BLaER1 treated with 17β-estradiol and CSF1 and Interleukin-3, amounts not matched to agents 10 nM and 100 nM (cell line): ENCODE measurements around the gene MRPS2.

Experiments
- H3K27ac ChIP-seq, 11 experiments: shearing (Covaris generic); formaldehyde crosslinking; 2 replicates each; pipeline ENCODE4 v1.8.1; 2022
- H3K27me3 ChIP-seq, 11 experiments: shearing (Covaris generic); formaldehyde crosslinking; 2 replicates each; pipeline ENCODE4 v1.8.1; 2022
- H3K36me3 ChIP-seq, 11 experiments: shearing (Covaris generic); formaldehyde crosslinking; 2 replicates each; pipeline ENCODE4 v1.8.1; 2022
- H3K4me1 ChIP-seq, 10 experiments: shearing (Covaris generic); formaldehyde crosslinking; 2 replicates each; pipeline ENCODE4 v1.8.1; 2022
- H3K4me2 ChIP-seq, 11 experiments: shearing (Covaris generic); formaldehyde crosslinking; 2 replicates each; pipeline ENCODE4 v1.8.1; 2022
- H3K4me3 ChIP-seq, 10 experiments: shearing (Covaris generic); formaldehyde crosslinking; 2 replicates each; pipeline ENCODE4 v1.8.1; 2022
- H3K9ac ChIP-seq, 11 experiments: shearing (Covaris generic); formaldehyde crosslinking; 2 replicates each; pipeline ENCODE4 v1.8.1; 2022
- H3K9me3 ChIP-seq, 11 experiments: shearing (Covaris generic); formaldehyde crosslinking; replicated peaks in 1 of 11; 2 replicates each; pipeline ENCODE4 v1.8.1; 2022
- H4K20me1 ChIP-seq, 11 experiments: shearing (Covaris generic); formaldehyde crosslinking; 2 replicates each; pipeline ENCODE4 v1.8.1; 2022
- Cebpa-rat ChIP-seq, 11 experiments: shearing (Covaris generic); IDR thresholded peaks; 2 replicates each; pipeline ENCODE4 v1.8.1; 2022

MRPS2 gene

GRCh38 chr9:135490980-135491464 is 9.5 kb upstream of the MRPS2 start:
- peaks cover 0 to 38% (median 0%) of the 10 kb centered on the region in 11 experiments; a peak in 6 of 22 replicates for H4K20me1 ChIP-seq
- H3K4me2 ChIP-seq = no peak overlapping the region
- peaks cover 0 to 6% (median 0%) of the 10 kb centered on the region in 10 experiments; a peak in 1 of 20 replicates for H3K4me1 ChIP-seq
- TF ChIP-seq Cebpa-rat (IDR thresholded peaks at IDR 0.05) = no peak
- H3K36me3 ChIP-seq = peaks cover 0 to 28% (median 12%) of the 10 kb centered on the region in 11 experiments; a peak in 12 of 22 replicates
- no peaks in the 10 kb centered on the region for H3K9me3 ChIP-seq
- no peak overlapping the region for H3K4me3 ChIP-seq
- no peaks in the 10 kb centered on the region for H3K27me3 ChIP-seq
- H3K9ac ChIP-seq = no peak overlapping the region
- H3K27ac ChIP-seq = no peak overlapping the region

GRCh38 chr9:135491764-135492163 is 8.7 kb upstream of the MRPS2 start:
- H3K4me1 ChIP-seq = peaks cover 0 to 6% (median 0%) of the 10 kb centered on the region in 10 experiments; a peak in 1 of 20 replicates
- H3K36me3 ChIP-seq = peaks cover 0 to 21% (median 7%) of the 10 kb centered on the region in 11 experiments; a peak in 10 of 22 replicates
- no peaks in the 10 kb centered on the region for H3K27me3 ChIP-seq
- H3K4me2 ChIP-seq = no peak overlapping the region
- H3K4me3 ChIP-seq = no peak overlapping the region
- peaks cover 0 to 31% (median 0%) of the 10 kb centered on the region in 11 experiments; a peak in 5 of 22 replicates for H4K20me1 ChIP-seq
- no peaks in the 10 kb centered on the region for H3K9me3 ChIP-seq
- H3K27ac ChIP-seq = no peak overlapping the region
- no peak overlapping the region for H3K9ac ChIP-seq
- TF ChIP-seq Cebpa-rat (IDR thresholded peaks at IDR 0.05) = no peak

GRCh38 chr9:135492886-135493669 is 7.4 kb upstream of the MRPS2 start:
- Histone ChIP-seq H3K36me3 (peaks cover 0 to 8% (median 0%) of the 10 kb centered on the region in 11 experiments; a peak in 5 of 22 replicates), H4K20me1 (peaks cover 0 to 18% (median 0%) of the 10 kb centered on the region in 11 experiments; a peak in 4 of 22 replicates), H3K27ac (no peak overlapping the region), H3K4me1 (peaks cover 0 to 6% (median 0%) of the 10 kb centered on the region in 10 experiments; a peak in 1 of 20 replicates), H3K27me3 (no peaks in the 10 kb centered on the region), H3K9ac (no peak overlapping the region), H3K9me3 (no peaks in the 10 kb centered on the region), H3K4me3 (no peak overlapping the region), H3K4me2 (no peak overlapping the region)
- TF ChIP-seq Cebpa-rat (IDR thresholded peaks at IDR 0.05) = no peak

GRCh38 chr9:135494791-135495559 is 5.5 kb upstream of the MRPS2 start:
- H3K36me3 ChIP-seq = no peaks in the 10 kb centered on the region
- TF ChIP-seq Cebpa-rat (IDR thresholded peaks at IDR 0.05) = no peak
- no peaks in the 10 kb centered on the region for H3K27me3 ChIP-seq
- no peak overlapping the region for H3K4me2 ChIP-seq
- no peak overlapping the region for H3K27ac ChIP-seq
- H4K20me1 ChIP-seq = peaks cover 0 to 9% (median 0%) of the 10 kb centered on the region in 11 experiments; a peak in 4 of 22 replicates
- no peak overlapping the region for H3K9ac ChIP-seq
- no peaks in the 10 kb centered on the region for H3K9me3 ChIP-seq
- H3K4me3 ChIP-seq = no peak overlapping the region
- peaks cover 0 to 14% (median 10%) of the 10 kb centered on the region in 10 experiments; a peak in 16 of 20 replicates for H3K4me1 ChIP-seq

- peak overlapping the region in 3 of 11 experiments; percentile 97 to 99 (median 97); a peak in 5 of 22 replicates for H3K9ac ChIP-seq
- H3K4me3 ChIP-seq = peak overlapping the region in 1 of 10 experiments; percentile 94; a peak in 1 of 20 replicates
- peaks cover 18 to 34% (median 28%) of the 10 kb centered on the region in 10 experiments for H3K4me1 ChIP-seq
These were observed 1.9 kb upstream of the MRPS2 start for GRCh38 chr9:135498381-135499126.

GRCh38 chr9:135499326-135500070 is 984 bp upstream of the MRPS2 start:
- H3K9me3 ChIP-seq = no peaks in the 10 kb centered on the region
- H3K27me3 ChIP-seq = no peaks in the 10 kb centered on the region
- peak overlapping the region; percentile 87 to 99 (median 96) for H3K4me3 ChIP-seq
- peaks cover 21 to 49% (median 36%) of the 10 kb centered on the region in 11 experiments; a peak in 21 of 22 replicates for H4K20me1 ChIP-seq
- peak overlapping the region; percentile 97 to 100 (median 99) for H3K4me2 ChIP-seq
- no peak for TF ChIP-seq Cebpa-rat (IDR thresholded peaks at IDR 0.05)
- H3K27ac ChIP-seq = peak overlapping the region in 10 of 11 experiments; percentile 78 to 96 (median 91); a peak in 21 of 22 replicates
- peak overlapping the region; percentile 90 to 99 (median 95) for H3K9ac ChIP-seq
- H3K36me3 ChIP-seq = peaks cover 22 to 33% (median 29%) of the 10 kb centered on the region in 11 experiments
- H3K4me1 ChIP-seq = peaks cover 18 to 37% (median 29%) of the 10 kb centered on the region in 10 experiments

More at GRCh38 chr9:135498381-135499126, 1.9 kb upstream of the MRPS2 start:
- H4K20me1 ChIP-seq = peaks cover 11 to 40% (median 26%) of the 10 kb centered on the region in 11 experiments; a peak in 21 of 22 replicates
- no peaks in the 10 kb centered on the region for H3K27me3 ChIP-seq
- H3K4me2 ChIP-seq = peak overlapping the region in 10 of 11 experiments; percentile 97 to 100 (median 99); a peak in 17 of 22 replicates
- H3K9me3 ChIP-seq = no peaks in the 10 kb centered on the region
- H3K36me3 ChIP-seq = peaks cover 12 to 23% (median 20%) of the 10 kb centered on the region in 11 experiments
- no peak for TF ChIP-seq Cebpa-rat (IDR thresholded peaks at IDR 0.05)
- H3K27ac ChIP-seq = no peak overlapping the region

- Histone ChIP-seq H3K36me3 (peaks cover 23 to 39% (median 35%) of the 10 kb centered on the region in 11 experiments), H3K4me1 (peaks cover 18 to 37% (median 29%) of the 10 kb centered on the region in 10 experiments), H3K9me3 (no peaks in the 10 kb centered on the region), H3K27me3 (no peaks in the 10 kb centered on the region), H3K4me3 (peak overlapping the region; percentile 87 to 99 (median 96)), H3K9ac (peak overlapping the region; percentile 90 to 99 (median 95)), H4K20me1 (peaks cover 27 to 55% (median 42%) of the 10 kb centered on the region in 11 experiments; a peak in 21 of 22 replicates), H3K27ac (peak overlapping the region in 10 of 11 experiments; percentile 78 to 96 (median 91); a peak in 21 of 22 replicates), H3K4me2 (peak overlapping the region; percentile 97 to 100 (median 99))
- no peak for TF ChIP-seq Cebpa-rat (IDR thresholded peaks at IDR 0.05)
These were observed 384 bp upstream of the MRPS2 start for GRCh38 chr9:135500071-135500524.
